Measurements from ENCODE around the gene CAP2. TPM values are rescaled to one million over a fixed set of nuclear protein-coding genes. Genes with fewer than 3 reads are reported as not detected.

The CAP2 gene
- total RNA-seq, 4 donors from 2014 or later = 3.5 to 8.9 (median 4.5) TPM

GRCh38 chr6:17484201-17484849 lies 90.9 kb downstream of the CAP2 start:
- ATAC-seq (ENCODE audit: low FRiP score) = no peak
- no peak for TF ChIP-seq CTCF (IDR thresholded peaks at IDR 0.05)
- no peak for DNase-seq (ENCODE audit: low spot score)

GRCh38 chr6:17485181-17485580 lies 91.8 kb downstream of the CAP2 start:
- TF ChIP-seq CTCF (IDR thresholded peaks at IDR 0.05) = no peak
- ATAC-seq (ENCODE audit: low FRiP score) (no peak), DNase-seq (ENCODE audit: low spot score) (no peak)

GRCh38 chr6:17485946-17486345 lies 92.6 kb downstream of the CAP2 start:
- no peak for ATAC-seq (ENCODE audit: low FRiP score)
- no peak for TF ChIP-seq CTCF (IDR thresholded peaks at IDR 0.05)
- no peak for DNase-seq (ENCODE audit: low spot score)

GRCh38 chr6:17486680-17487079 lies 93.3 kb downstream of the CAP2 start:
- TF ChIP-seq CTCF (IDR thresholded peaks at IDR 0.05) = no peak
- ATAC-seq (ENCODE audit: low FRiP score) (no peak), DNase-seq (ENCODE audit: low spot score) (no peak)

- ATAC-seq (ENCODE audit: low FRiP score) (no peak), DNase-seq (ENCODE audit: low spot score) (no peak)
- no peak for TF ChIP-seq CTCF (IDR thresholded peaks at IDR 0.05)
Measured at GRCh38 chr6:17490724-17491123, 97.3 kb downstream of the CAP2 start.

GRCh38 chr6:17491416-17492142 lies 98.2 kb downstream of the CAP2 start:
- DNase-seq (ENCODE audit: low spot score) (no peak), ATAC-seq (ENCODE audit: low FRiP score) (no peak)
- TF ChIP-seq CTCF (IDR thresholded peaks at IDR 0.05) = no peak

GRCh38 chr6:17492350-17492749 lies 99.0 kb downstream of the CAP2 start:
- TF ChIP-seq CTCF (IDR thresholded peaks at IDR 0.05) = no peak
- no peak for ATAC-seq (ENCODE audit: low FRiP score)
- DNase-seq (ENCODE audit: low spot score) = no peak
